Measurements from ENCODE around the gene MS4A1.

DNA sequence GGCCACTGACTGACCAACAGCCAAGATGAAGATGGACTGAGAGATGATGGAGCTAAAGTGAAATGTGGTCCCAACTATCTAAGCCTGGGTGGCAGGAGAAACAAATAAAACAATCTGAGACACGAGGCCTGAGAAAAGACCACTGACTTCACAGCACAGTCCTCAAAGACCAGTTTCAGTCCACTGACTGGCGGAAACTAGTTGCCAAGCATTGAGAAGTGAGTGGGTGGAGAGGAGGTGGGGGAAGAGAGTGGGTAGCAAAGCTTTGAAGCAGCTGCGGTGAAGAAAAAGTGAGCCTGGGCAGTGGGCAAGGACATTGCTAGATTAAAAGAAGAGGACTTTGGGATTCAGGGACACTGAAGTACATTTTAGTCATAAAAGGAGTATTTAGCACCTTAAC lies 1.9 kb downstream of the MS4A1 start:
- TF ChIP-seq, protein P1, sequence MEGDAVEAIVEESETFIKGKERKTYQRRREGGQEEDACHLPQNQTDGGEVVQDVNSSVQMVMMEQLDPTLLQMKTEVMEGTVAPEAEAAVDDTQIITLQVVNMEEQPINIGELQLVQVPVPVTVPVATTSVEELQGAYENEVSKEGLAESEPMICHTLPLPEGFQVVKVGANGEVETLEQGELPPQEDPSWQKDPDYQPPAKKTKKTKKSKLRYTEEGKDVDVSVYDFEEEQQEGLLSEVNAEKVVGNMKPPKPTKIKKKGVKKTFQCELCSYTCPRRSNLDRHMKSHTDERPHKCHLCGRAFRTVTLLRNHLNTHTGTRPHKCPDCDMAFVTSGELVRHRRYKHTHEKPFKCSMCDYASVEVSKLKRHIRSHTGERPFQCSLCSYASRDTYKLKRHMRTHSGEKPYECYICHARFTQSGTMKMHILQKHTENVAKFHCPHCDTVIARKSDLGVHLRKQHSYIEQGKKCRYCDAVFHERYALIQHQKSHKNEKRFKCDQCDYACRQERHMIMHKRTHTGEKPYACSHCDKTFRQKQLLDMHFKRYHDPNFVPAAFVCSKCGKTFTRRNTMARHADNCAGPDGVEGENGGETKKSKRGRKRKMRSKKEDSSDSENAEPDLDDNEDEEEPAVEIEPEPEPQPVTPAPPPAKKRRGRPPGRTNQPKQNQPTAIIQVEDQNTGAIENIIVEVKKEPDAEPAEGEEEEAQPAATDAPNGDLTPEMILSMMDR (IDR thresholded peaks at IDR 0.05): no peak
- no peak for TF ChIP-seq POLR2A (IDR thresholded peaks at IDR 0.05)
